NB4 (cell line): ENCODE measurements around the gene TNKS1BP1.
A peak's percentile ranks its signal among the peaks of the same experiment; 100 is the strongest.
"Not testable (repeated sequence)": the region's sequence is repeated elsewhere in the genome, so short reads cannot be mapped to it uniquely, and the experiment has no call there.

Experiments used
- DNase-seq: peaks from one replicate; pipeline ENCODE4 v3.0.0; 2010; ENCODE audit warnings: low read depth
- H3K4me3 ChIP-seq: one replicate; pipeline ENCODE4 v1.5.1; 2011; ENCODE audit warnings: mild to moderate bottlenecking, low read depth, low read length, moderate library complexity
- CTCF ChIP-seq: IDR thresholded peaks from one replicate; pipeline ENCODE4 v1.5.1; 2012; ENCODE audit warnings: low read depth, low read length
- MYC ChIP-seq: IDR thresholded peaks from 2 replicates; pipeline ENCODE4 v1.6.1; 2011; ENCODE audit warnings: low read depth, low read length
- POLR2A ChIP-seq: IDR thresholded peaks from 2 replicates; pipeline ENCODE4 v1.6.1; 2011; ENCODE audit warnings: mild to moderate bottlenecking; ENCODE audit not compliant: insufficient read length; ENCODE audit errors: extremely low read depth
- TF ChIP-seq, protein P1 (sequence below): IDR thresholded peaks from 2 replicates; pipeline ENCODE4 v1.6.1; 2011; ENCODE audit warnings: low read depth, low read length

TNKS1BP1 gene

GRCh38 chr11:57283231-57283990 lies 41.3 kb downstream of the TNKS1BP1 start:
- no peak overlapping the region for H3K4me3 ChIP-seq
- TF ChIP-seq MYC (no peak), POLR2A (no peak), CTCF (no peak)
- TF ChIP-seq, protein P1, sequence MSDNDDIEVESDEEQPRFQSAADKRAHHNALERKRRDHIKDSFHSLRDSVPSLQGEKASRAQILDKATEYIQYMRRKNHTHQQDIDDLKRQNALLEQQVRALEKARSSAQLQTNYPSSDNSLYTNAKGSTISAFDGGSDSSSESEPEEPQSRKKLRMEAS, result no peak
- DNase-seq, result no peak

DNA sequence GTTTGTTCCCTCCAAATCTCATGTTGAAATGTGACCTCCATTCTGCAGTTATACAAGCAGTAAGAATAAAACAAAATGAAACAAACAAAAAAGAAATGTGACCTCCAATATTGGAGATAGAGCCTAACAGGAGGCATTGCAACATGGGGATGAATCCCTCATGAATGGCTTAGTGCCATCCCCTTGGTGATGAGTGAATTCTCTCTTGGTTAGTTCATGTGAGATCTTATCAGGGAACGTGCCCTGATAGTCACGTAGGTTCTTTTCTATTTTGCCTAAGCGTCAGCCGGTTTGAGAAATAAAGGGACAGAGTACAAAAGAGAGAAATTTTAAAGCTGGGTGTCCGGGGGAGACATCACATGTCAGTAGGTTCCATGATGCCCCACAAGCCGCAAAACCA lies 43.2 kb downstream of the TNKS1BP1 start:
- not testable (repeated sequence) for H3K4me3 ChIP-seq, DNase-seq

DNA sequence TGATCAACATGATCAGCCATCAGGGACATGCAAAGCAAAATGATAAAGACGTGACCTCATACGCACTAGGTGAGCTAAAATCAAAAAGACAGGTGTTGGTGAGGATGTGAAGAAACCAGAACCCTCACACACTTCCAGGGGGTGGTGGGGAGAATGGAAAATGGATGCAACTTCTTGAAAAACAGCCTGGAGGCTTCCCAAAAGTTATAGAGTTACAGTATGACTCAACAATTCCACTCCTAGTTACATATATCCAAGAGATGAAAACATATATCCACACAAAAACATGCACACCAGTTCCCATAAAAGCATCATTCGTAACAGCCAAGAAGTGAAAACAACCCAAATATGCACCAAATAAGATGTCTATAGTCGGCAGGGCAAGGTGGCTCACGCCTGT lies 45.6 kb downstream of the TNKS1BP1 start:
- TF ChIP-seq POLR2A (no peak), MYC (no peak), CTCF (no peak)
- TF ChIP-seq, protein P1, result no peak

GRCh38 chr11:57278721-57279095 lies 46.0 kb downstream of the TNKS1BP1 start:
- no peak overlapping the region for H3K4me3 ChIP-seq
- TF ChIP-seq POLR2A (no peak), MYC (no peak), CTCF (no peak)
- TF ChIP-seq, protein P1, result no peak
- no peak for DNase-seq

More for the DNA sequence above, 45.6 kb downstream of the TNKS1BP1 start:
- H3K4me3 ChIP-seq, result no peak overlapping the region
- no peak for DNase-seq

DNA sequence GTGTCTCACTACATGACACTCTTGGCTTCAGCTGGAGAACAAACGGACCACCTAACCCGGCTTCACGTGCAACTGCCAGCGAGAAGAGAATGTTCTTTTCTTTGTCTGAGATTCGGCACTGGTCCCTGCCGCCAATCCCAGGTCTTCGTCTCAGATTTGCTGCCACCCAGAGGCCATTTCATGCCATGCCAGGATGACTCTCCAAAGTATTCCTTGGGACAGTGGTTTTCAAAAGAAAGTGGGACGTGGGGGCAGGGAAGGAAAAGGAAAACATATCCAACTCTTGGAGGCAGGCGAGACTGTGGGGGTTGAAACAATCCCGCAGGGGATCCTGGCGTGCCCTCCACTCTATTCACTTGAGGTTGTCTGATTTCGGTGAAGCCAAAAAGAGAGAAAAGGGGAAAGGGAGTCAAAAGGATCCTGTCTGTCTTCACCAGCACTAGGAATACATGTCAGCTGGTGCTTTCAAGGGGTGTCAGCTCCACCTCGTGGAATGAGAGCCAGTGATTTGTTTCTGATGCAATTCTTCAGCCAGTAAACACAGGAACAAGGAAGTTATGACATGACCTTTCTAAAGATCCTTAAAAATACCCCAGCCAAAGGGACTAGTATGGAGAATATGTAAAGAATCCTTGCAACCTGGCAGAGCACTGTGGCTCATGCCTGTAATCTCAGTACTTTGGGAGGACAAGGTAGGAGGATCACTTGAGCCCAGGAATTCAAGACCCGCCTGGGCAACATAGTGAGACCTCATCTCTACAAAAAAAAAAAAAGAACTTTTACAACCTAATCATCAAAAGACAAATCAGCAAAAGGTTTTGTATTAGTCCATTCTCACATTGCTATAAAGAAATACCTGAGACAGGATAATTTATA lies 46.7 kb downstream of the TNKS1BP1 start:
- TF ChIP-seq POLR2A (no peak), CTCF (peak; percentile 98)
- no peak overlapping the region for H3K4me3 ChIP-seq

GRCh38 chr11:57276971-57277675 lies 47.6 kb downstream of the TNKS1BP1 start:
- no peak overlapping the region for H3K4me3 ChIP-seq
- DNase-seq, result peak; percentile 43
- no peak for TF ChIP-seq POLR2A
- TF ChIP-seq MYC, result no peak
- no peak for TF ChIP-seq CTCF
- TF ChIP-seq, protein P1, result no peak

More for the DNA sequence above, 46.7 kb downstream of the TNKS1BP1 start:
- DNase-seq, result peak; percentile 50
